UCSD-AML1 (cell line): ENCODE data around the gene RAB25.
"Not testable (repeated sequence)": the region's sequence is repeated elsewhere in the genome, so short reads cannot be mapped to it uniquely, and the experiment has no call there.

Experiments
- DNase-seq: peaks from one replicate; lab custom pipeline; 2025; ENCODE audit not compliant: unreplicated experiment; lab: John Stamatoyannopoulos, UW

The RAB25 gene

GRCh38 chr1:156054500-156055280 is 6.3 kb upstream of the RAB25 start, which contains the start of gene LAMTOR2:
Gene LAMTOR2, plus strand, starts transcription at chr1:156054782. Its CDS starts 108 bp downstream, at chr1:156054890.
- peak; percentile 98 for DNase-seq

- DNase-seq = no peak
These were observed 5.5 kb upstream of the RAB25 start for GRCh38 chr1:156055281-156056048.

GRCh38 chr1:156056326-156056849 is 4.6 kb upstream of the RAB25 start:
- no peak for DNase-seq

- no peak for DNase-seq
These were observed 1.2 kb downstream of the RAB25 start for GRCh38 chr1:156062189-156062588.

- DNase-seq = no peak
These were observed 3.0 kb downstream of the RAB25 start for GRCh38 chr1:156063997-156064285.

GRCh38 chr1:156064615-156065014 is 3.7 kb downstream of the RAB25 start:
- DNase-seq = no peak

- no peak for DNase-seq
These were observed 4.3 kb downstream of the RAB25 start for GRCh38 chr1:156065212-156065611.

GRCh38 chr1:156065871-156066270 is 4.9 kb downstream of the RAB25 start:
- no peak for DNase-seq

- no peak for DNase-seq
These were observed 6.3 kb downstream of the RAB25 start for GRCh38 chr1:156067262-156067661.

GRCh38 chr1:156069490-156070455 is 8.8 kb downstream of the RAB25 start:
- no peak for DNase-seq

GRCh38 chr1:156070548-156070947 is 9.6 kb downstream of the RAB25 start:
- no peak for DNase-seq

- not testable (repeated sequence) for DNase-seq
These were observed 10.4 kb downstream of the RAB25 start for GRCh38 chr1:156071332-156071816.

GRCh38 chr1:156072251-156072650 is 11.3 kb downstream of the RAB25 start:
- no peak for DNase-seq

GRCh38 chr1:156073110-156073687 is 12.2 kb downstream of the RAB25 start:
- DNase-seq = no peak

GRCh38 chr1:156073740-156074139 is 12.8 kb downstream of the RAB25 start:
- DNase-seq = no peak

- DNase-seq = no peak
These were observed 13.7 kb downstream of the RAB25 start for GRCh38 chr1:156074661-156075060.

GRCh38 chr1:156075162-156075561 is 14.2 kb downstream of the RAB25 start:
- DNase-seq = peak; percentile 33

- no peak for DNase-seq
These were observed 14.8 kb downstream of the RAB25 start for GRCh38 chr1:156075775-156076204.

GRCh38 chr1:156076609-156077429 is 15.9 kb downstream of the RAB25 start:
- DNase-seq = no peak

GRCh38 chr1:156077430-156077760 is 16.4 kb downstream of the RAB25 start:
- no peak for DNase-seq
